Hepatocyte (in vitro differentiated cells): ENCODE data around the gene PIK3C2G.

Experiments
- EZH2phosphoT487 ChIP-seq: fragments of 200-600 bp; sonication (generic); IDR thresholded peaks from one replicate; pipeline ENCODE4 v1.6.1; 2018; ENCODE audit warnings: antibody characterized with exemption, mild to moderate bottlenecking, low read depth, moderate library complexity; ENCODE audit not compliant: unreplicated experiment, severe bottlenecking
- TF ChIP-seq, protein P1 (sequence below): fragments of 200-600 bp; sonication (generic); IDR thresholded peaks from 2 replicates; pipeline ENCODE4 v1.5.1; 2016; ENCODE audit warnings: antibody characterized with exemption, mild to moderate bottlenecking; ENCODE audit not compliant: poor library complexity

DNA sequence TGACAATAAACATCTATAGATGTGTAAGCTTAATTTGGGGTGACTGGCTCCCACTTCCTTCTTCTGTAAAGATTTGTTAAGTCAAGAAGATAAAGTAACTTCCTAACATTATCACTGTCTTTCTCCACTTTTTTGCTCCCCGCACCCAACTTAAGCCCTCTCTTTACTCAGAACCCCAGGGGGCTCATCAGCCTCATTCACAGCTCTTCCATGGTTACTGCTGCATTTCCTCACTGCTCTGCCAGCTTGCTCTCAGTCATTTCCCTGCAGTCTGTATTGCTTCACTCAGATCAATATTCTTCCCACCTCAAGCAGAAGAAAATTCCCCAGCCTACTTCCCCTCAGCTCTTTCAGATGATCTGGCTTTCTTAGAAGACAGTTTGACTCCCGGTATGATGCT is 102.0 kb downstream of the PIK3C2G start:
- TF ChIP-seq, protein P1, sequence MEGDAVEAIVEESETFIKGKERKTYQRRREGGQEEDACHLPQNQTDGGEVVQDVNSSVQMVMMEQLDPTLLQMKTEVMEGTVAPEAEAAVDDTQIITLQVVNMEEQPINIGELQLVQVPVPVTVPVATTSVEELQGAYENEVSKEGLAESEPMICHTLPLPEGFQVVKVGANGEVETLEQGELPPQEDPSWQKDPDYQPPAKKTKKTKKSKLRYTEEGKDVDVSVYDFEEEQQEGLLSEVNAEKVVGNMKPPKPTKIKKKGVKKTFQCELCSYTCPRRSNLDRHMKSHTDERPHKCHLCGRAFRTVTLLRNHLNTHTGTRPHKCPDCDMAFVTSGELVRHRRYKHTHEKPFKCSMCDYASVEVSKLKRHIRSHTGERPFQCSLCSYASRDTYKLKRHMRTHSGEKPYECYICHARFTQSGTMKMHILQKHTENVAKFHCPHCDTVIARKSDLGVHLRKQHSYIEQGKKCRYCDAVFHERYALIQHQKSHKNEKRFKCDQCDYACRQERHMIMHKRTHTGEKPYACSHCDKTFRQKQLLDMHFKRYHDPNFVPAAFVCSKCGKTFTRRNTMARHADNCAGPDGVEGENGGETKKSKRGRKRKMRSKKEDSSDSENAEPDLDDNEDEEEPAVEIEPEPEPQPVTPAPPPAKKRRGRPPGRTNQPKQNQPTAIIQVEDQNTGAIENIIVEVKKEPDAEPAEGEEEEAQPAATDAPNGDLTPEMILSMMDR = no peak
- no peak for TF ChIP-seq EZH2phosphoT487
